K562 (cell line): ENCODE measurements around the gene ETAA1. TPM values are rescaled to one million over a fixed set of nuclear protein-coding genes. Genes with fewer than 3 reads are reported as not detected.

Experiments used
- BRD9 ChIP-seq: fragments of 450-650 bp; IDR thresholded peaks from 2 replicates; pipeline ENCODE4 v1.6.1; 2018; ENCODE audit warnings: low read depth; ENCODE audit not compliant: partially characterized antibody
- CBX1 ChIP-seq: sonication (generic); IDR thresholded peaks from 2 replicates; pipeline ENCODE4 v1.6.1; 2016; ENCODE audit warnings: antibody characterized with exemption, low read depth, mild to moderate bottlenecking
- CBX3 ChIP-seq, 2 experiments: IDR thresholded peaks; 1 replicate in 1 of 2; 2 replicates in 1 of 2; pipeline ENCODE4 v1.6.1; 2012; ENCODE audit warnings: inconsistent platforms in 2 of 2, low read length in 2 of 2, borderline replicate concordance in 1 of 2, control low read depth in 1 of 2
- E2F8 ChIP-seq: fragments of 450-650 bp; IDR thresholded peaks from 2 replicates; pipeline ENCODE4 v1.7.1; 2018; ENCODE audit warnings: mild to moderate bottlenecking, low read depth; ENCODE audit not compliant: partially characterized antibody
- EWSR1 ChIP-seq: fragments of 450-650 bp; IDR thresholded peaks from 2 replicates; pipeline ENCODE4 v1.6.1; 2018; ENCODE audit warnings: borderline replicate concordance, mild to moderate bottlenecking, low read depth, moderate library complexity; ENCODE audit not compliant: partially characterized antibody
- FOXK1 ChIP-seq: sonication (generic); formaldehyde crosslinking; IDR thresholded peaks from 2 replicates; pipeline ENCODE4 v1.8.0; 2022; ENCODE audit warnings: missing genetic modification reagents, mild to moderate bottlenecking, borderline replicate concordance
- GMEB1 ChIP-seq: fragments of 250-450 bp; sonication (Bioruptor Pico); IDR thresholded peaks from 2 replicates; pipeline ENCODE4 v1.4.0; 2020; ENCODE audit warnings: mild to moderate bottlenecking
- HMBOX1 ChIP-seq: sonication (generic); IDR thresholded peaks from 2 replicates; pipeline ENCODE4 v1.6.1; 2016
- MNT ChIP-seq, 2 experiments: fragments of 450-650 bp; conservative IDR thresholded peaks; 2 replicates each; pipeline ENCODE4 v1.6.1; 2017; ENCODE audit warnings: mild to moderate bottlenecking in 2 of 2, moderate library complexity in 2 of 2
- NFRKB ChIP-seq: fragments of 450-650 bp; IDR thresholded peaks from 2 replicates; pipeline ENCODE4 v1.6.1; 2016; ENCODE audit warnings: low read depth
- RBBP5 ChIP-seq: fragments of 200-600 bp; sonication (generic); IDR thresholded peaks from 2 replicates; pipeline ENCODE4 v1.6.1; 2012; ENCODE audit warnings: borderline replicate concordance, mild to moderate bottlenecking, low read length, control low read depth, inconsistent platforms; ENCODE audit not compliant: insufficient read depth, poor library complexity, severe bottlenecking
- SPI1 ChIP-seq: IDR thresholded peaks from 2 replicates; pipeline ENCODE4 v1.6.1; 2011; ENCODE audit warnings: low read depth, low read length, control low read depth, borderline replicate concordance
- SRF ChIP-seq, 2 experiments: fragments of 250-450, 450-650 bp in 1 of 2; sonication (Bioruptor Pico) in 1 of 2; sonication (generic) in 1 of 2; formaldehyde crosslinking; IDR thresholded peaks; 2 replicates each; pipeline versions ENCODE4 v1.5.0 to v1.5.1; 2020 to 2022; ENCODE audit warnings: mild to moderate bottlenecking in 1 of 2, missing genetic modification reagents in 1 of 2
- SUPT5H ChIP-seq: fragments of 450-650 bp; IDR thresholded peaks from 2 replicates; pipeline ENCODE4 v1.6.1; 2016
- TAF1 ChIP-seq: IDR thresholded peaks from 2 replicates; pipeline ENCODE4 v1.6.1; 2011; ENCODE audit warnings: mild to moderate bottlenecking, low read length, moderate library complexity; ENCODE audit not compliant: insufficient read depth, control insufficient read depth, severe bottlenecking; ENCODE audit errors: extremely low read depth
- THRB ChIP-seq: fragments of 450-650 bp; formaldehyde crosslinking; conservative IDR thresholded peaks from 2 replicates; pipeline ENCODE4 v1.4.0; 2022; ENCODE audit warnings: mild to moderate bottlenecking, missing genetic modification characterization
- polyA plus RNA-seq, 8 experiments: library from polyadenylated mRNA; depleted of rRNA in 4 of 8; stranded (reverse) in 5 of 8; unstranded in 3 of 8; fragments of >200 nt; fragmentation: Nextera tagmentation in 2 of 8; fragmentation: Illumina TruSeq in 1 of 8; extraction: Ambion mirVana in 2 of 8; extraction: Trizol in 1 of 8; gene quantifications; 2 replicates each; pipeline versions ENCODE4 v1.2.1 to v1.2.3, GENCODE V29; 2011 to 2014; ENCODE audit warnings: inconsistent platforms in 1 of 8, missing spikeins in 1 of 8
- total RNA-seq, 7 experiments: library from RNA; depleted of rRNA in 6 of 7; stranded (reverse); fragments of >200 nt in 6 of 7; fragmentation: Illumina TruSeq in 2 of 7; extraction: Trizol in 2 of 7; gene quantifications; 2 replicates each; pipeline versions ENCODE4 v1.2.1 to v1.2.3, GENCODE V29; 2011 to 2021; ENCODE audit warnings: low replicate concordance in 1 of 7

Gene ETAA1
- total and polyA plus RNA-seq, 9 of the 15 experiments (the other 6 are each of a cell fraction or from before 2014, with no cell fraction given): 2.7 to 17.4 (median 10.5) TPM

GRCh38 chr2:67397143-67397986 lies at the start of gene ETAA1 (continued):
- 0 out of 4 replicates have a peak, but pooled peaks of 1 of the 2 experiments have one; percentile 26 for TF ChIP-seq SRF (CRISPR knock-in tag; IDR thresholded peaks at IDR 0.05)
- TF ChIP-seq SUPT5H: peak; percentile 95
- TF ChIP-seq MNT (conservative IDR thresholded peaks at IDR 0.05): 0 out of 4 replicates have a peak, but pooled peaks have one; percentile 0 to 35
- TF ChIP-seq BRD9: no peak
- TF ChIP-seq NFRKB: peak; percentile 78
- no peak for TF ChIP-seq FOXK1 (CRISPR knock-in tag)
- TF ChIP-seq CBX3 (IDR thresholded peaks at IDR 0.05; ENCODE audit: borderline replicate concordance in 1 of 2, low read length in 2 of 2): 0 out of 3 replicates have a peak, but pooled peaks of 1 of the 2 experiments have one; percentile 22
- TF ChIP-seq THRB (CRISPR knock-in tag): no peak
- peak; percentile 40 for TF ChIP-seq E2F8
- TF ChIP-seq EWSR1: no peak
- 0 out of 2 replicates have a peak, but pooled peaks have one; percentile 28 for TF ChIP-seq CBX1
- peak; percentile 97 for TF ChIP-seq TAF1
- no peak for TF ChIP-seq GMEB1 (CRISPR knock-in tag)
- peak; percentile 94 for TF ChIP-seq RBBP5
- no peak for TF ChIP-seq HMBOX1
- peak; percentile 91 for TF ChIP-seq SPI1
